Measurements from ENCODE around the gene TTC19. TPM values are rescaled to one million over a fixed set of nuclear protein-coding genes. Genes with fewer than 3 reads are reported as not detected.
A peak's percentile ranks its signal among the peaks of the same experiment; 100 is the strongest.

Gene TTC19
- total and polyA plus RNA-seq, 2 of the 8 experiments (the other 6 are each of a cell fraction or from before 2014, with no cell fraction given), result 11.8 to 55.0 TPM

- no peak for FAIRE-seq
- POLR2A ChIA-PET (ENCODE audit: partially characterized antibody), result interaction anchor here (0.7 to 1.4 kb wide), 3 partner anchors 12 to 37 kb away, joined by 5 to 7 read pairs (median 5); partner anchors contain the start of gene ADORA2B
- no peak for DNase-seq (ENCODE audit: low read depth in 1 of 2, low spot score in 2 of 2)
These were observed 17.7 kb upstream of the TTC19 start for GRCh38 chr17:15981646-15982580.

More at GRCh38 chr17:15981646-15982580, 17.7 kb upstream of the TTC19 start:
- Histone ChIP-seq H2AFZ (ENCODE audit: low read length) (no peak overlapping the region), H3K18ac (ENCODE audit: extremely low read depth, low read length) (peak overlapping the region; percentile 83), H3K23me2 (ENCODE audit: low read depth, low read length) (no peaks in the 10 kb centered on the region), H4K5ac (ENCODE audit: insufficient read length, low read depth, low read length) (peak overlapping the region; percentile 71), H3K56ac (replicated peaks; ENCODE audit: insufficient read length, low read depth, low read length) (no peak overlapping the region), H2BK5ac (ENCODE audit: low read depth, low read length) (peak overlapping the region; percentile 94), H2BK15ac (ENCODE audit: low read length) (no peak overlapping the region), H3K4ac (replicated peaks; ENCODE audit: insufficient read length, low read depth, low read length) (no peak overlapping the region), H3K79me2 (ENCODE audit: control insufficient read depth in 1 of 2, insufficient read depth in 2 of 2, low read length in 2 of 2) (no peaks in the 10 kb centered on the region), H3K27me3 (replicated peaks in 1 of 4; ENCODE audit: control insufficient read depth in 3 of 4, extremely low read depth in 1 of 4, insufficient read depth in 3 of 4, low read length in 3 of 4) (no peaks in the 10 kb centered on the region), H4K8ac (ENCODE audit: extremely low read depth, insufficient read depth, low read length) (no peak overlapping the region), H3K4me3 (ENCODE audit: extremely low read depth in 1 of 4, insufficient read depth in 2 of 4, low read depth in 3 of 4, low read length in 4 of 4) (no peak overlapping the region), H3K36me3 (ENCODE audit: control insufficient read depth in 2 of 4, insufficient read depth in 4 of 4, low read length in 3 of 4) (peaks cover 2 to 56% (median 29%) of the 10 kb centered on the region in 4 experiments; a peak in 6 of 8 replicates), H3K9me3 (ENCODE audit: insufficient read depth in 2 of 2, low read depth in 1 of 2, low read length in 1 of 2) (peaks cover 4 to 9% of the 10 kb centered on the region in 2 experiments; a peak in 2 of 4 replicates), H2BK12ac (ENCODE audit: low read depth, low read length) (peak overlapping the region; percentile 94), H3K4me1 (replicated peaks in 1 of 4; ENCODE audit: control insufficient read depth in 3 of 4, insufficient read depth in 4 of 4, low read length in 3 of 4) (no peaks in the 10 kb centered on the region), H3K9ac (replicated peaks in 1 of 4; ENCODE audit: extremely low read depth in 1 of 4, low read depth in 3 of 4, low read length in 3 of 4) (no peak overlapping the region), H3K14ac (ENCODE audit: insufficient read length) (no peak overlapping the region), H3K23ac (ENCODE audit: insufficient read length) (no peak overlapping the region), H2BK120ac (replicated peaks; ENCODE audit: low read depth, low read length) (peak overlapping the region; percentile 57), H3K4me2 (ENCODE audit: insufficient read depth in 1 of 2, low read depth in 2 of 2, low read length in 2 of 2) (peak overlapping the region in 1 of 2 experiments; percentile 32; a peak in 2 of 4 replicates), H3K79me1 (ENCODE audit: low read depth, low read length) (no peaks in the 10 kb centered on the region), H4K20me1 (replicated peaks in 1 of 2; ENCODE audit: control insufficient read depth in 1 of 2, insufficient read depth in 2 of 2, low read length in 2 of 2) (peaks cover 0 to 3% of the 10 kb centered on the region in 2 experiments), H3K27ac (ENCODE audit: low read depth, low read length) (no peak overlapping the region; the same call in 1 of the 2 replicates), H2BK20ac (ENCODE audit: low read length) (no peak overlapping the region), H4K91ac (replicated peaks; ENCODE audit: insufficient read length, low read length) (peak overlapping the region; percentile 4), H2AK5ac (ENCODE audit: low read depth, low read length) (no peak overlapping the region)
- CTCF ChIA-PET (ENCODE audit: partially characterized antibody), result interaction anchor here (0.7 to 1.8 kb wide), 2 partner anchors 16 to 37 kb away, joined by 3 to 8 read pairs; partner anchors contain the start of gene ADORA2B
- 89% methylated on average over 5 of the region's 5 CpGs; no CpG with 5 or more reads in 1 of the 2 experiments for WGBS, 2 experiments (ENCODE audit: extremely low coverage in 1 of 2, insufficient coverage in 1 of 2, insufficient read length in 1 of 2, insufficient replicate concordance in 2 of 2, low coverage in 1 of 2, low lambda C conversion rate in 2 of 2, missing lambda C conversion rate in 1 of 2)
- TF ChIP-seq MAFK (IDR thresholded peaks at IDR 0.05; ENCODE audit: low read depth, low read length), result peak; percentile 60
- TF ChIP-seq BACH1 (IDR thresholded peaks at IDR 0.05; ENCODE audit: low read length), result peak; percentile 88
- TF ChIP-seq SP2 (IDR thresholded peaks at IDR 0.05; ENCODE audit: low read length), result no peak

Data from H1 (cell line).